Erythroblast (primary cell): ENCODE results near the gene RRBP1.

Experiments
- GATA1 ChIP-seq: IDR thresholded peaks from 2 replicates; pipeline ENCODE4 v1.6.1; 2011; ENCODE audit warnings: low read depth, mild to moderate bottlenecking, control low read depth, low read length, moderate library complexity
- POLR2A ChIP-seq: IDR thresholded peaks from 2 replicates; pipeline ENCODE4 v1.6.1; 2011; ENCODE audit warnings: mild to moderate bottlenecking, low read length

GRCh38 chr20:17700637-17701036, 18.6 kb upstream of the RRBP1 start:
- TF ChIP-seq POLR2A (no peak), GATA1 (no peak)
